PC-3 (cell line): Measurements from ENCODE around the gene CACNA1I. TPM values are rescaled to one million over a fixed set of nuclear protein-coding genes. Genes with fewer than 3 reads are reported as not detected.

Experiments used
- ATAC-seq: fragments of 200-7000 bp; cut with Tn5 transposase; 2 replicates; pipeline ENCODE4 v1.9.1; 2020; ENCODE audit warnings: mild to moderate bottlenecking, moderate library complexity
- BruUV-seq: library from RNA; stranded (reverse); fragments of 400-500 nt; replicated peaks from 2 replicates; lab custom pipeline; 2021; lab: Mats Ljungman, UMichigan
- CTCF ChIA-PET: fragments of 300-600 bp; sonication (Branson Sonifier 250); formaldehyde crosslinking; loops from one replicate; lab custom pipeline; 2022; ENCODE audit warnings: antibody characterized with exemption; lab: Charles Lee
- POLR2A ChIA-PET: fragments of 300-600 bp; sonication (Branson Sonifier 250); formaldehyde crosslinking; loops from one replicate; lab custom pipeline; 2022; ENCODE audit warnings: antibody characterized with exemption; ENCODE audit not compliant: unreplicated experiment; lab: Charles Lee
- DNase-seq: peaks from one replicate; pipeline ENCODE4 v3.0.0-alpha.2; 2015
- H2AFZ ChIP-seq: fragments of 300-600 bp; sonication (generic); 2 replicates; pipeline ENCODE4 v1.6.0; 2016; ENCODE audit warnings: antibody characterized with exemption, low read length
- H3F3A ChIP-seq: fragments of 300-600 bp; sonication (generic); one replicate; pipeline ENCODE4 v1.6.0; 2017; ENCODE audit warnings: antibody characterized with exemption, low read length, control low read depth, mild to moderate bottlenecking; ENCODE audit not compliant: unreplicated experiment
- H3K27ac ChIP-seq: fragments of 300-600 bp; sonication (generic); 2 replicates; pipeline ENCODE4 v1.5.1; 2016; ENCODE audit warnings: mild to moderate bottlenecking, low read length
- H3K27me3 ChIP-seq: fragments of 300-600 bp; sonication (generic); 2 replicates; pipeline ENCODE4 v1.6.1; 2016; ENCODE audit warnings: low read length, mixed read lengths
- H3K36me3 ChIP-seq: fragments of 300-600 bp; sonication (generic); 2 replicates; pipeline ENCODE4 v1.6.1; 2016; ENCODE audit warnings: low read depth, mixed run types, low read length, mixed read lengths
- H3K4me1 ChIP-seq: fragments of 300-600 bp; sonication (generic); 2 replicates; pipeline ENCODE4 v1.5.1; 2016; ENCODE audit warnings: low read length; ENCODE audit not compliant: insufficient read depth
- H3K4me2 ChIP-seq: fragments of 300-600 bp; sonication (generic); 2 replicates; pipeline ENCODE4 v1.6.0; 2016; ENCODE audit warnings: low read length
- H3K4me3 ChIP-seq: fragments of 300-600 bp; sonication (generic); 2 replicates; pipeline ENCODE4 v1.5.1; 2016; ENCODE audit warnings: mild to moderate bottlenecking, low read length, mixed read lengths
- H3K79me2 ChIP-seq: fragments of 300-600 bp; sonication (generic); 2 replicates; pipeline ENCODE4 v1.6.1; 2017; ENCODE audit warnings: low read length, mixed read lengths
- H3K9ac ChIP-seq: fragments of 300-600 bp; sonication (generic); 2 replicates; pipeline ENCODE4 v1.6.0; 2016; ENCODE audit warnings: mild to moderate bottlenecking, low read length
- H3K9me2 ChIP-seq: fragments of 300-600 bp; sonication (generic); replicated peaks from 2 replicates; pipeline ENCODE4 v1.6.1; 2016; ENCODE audit warnings: mixed run types, low read length, mixed read lengths
- H3K9me3 ChIP-seq: fragments of 300-600 bp; sonication (generic); 2 replicates; pipeline ENCODE4 v1.6.1; 2016; ENCODE audit warnings: low read length, mixed read lengths
- H4K20me1 ChIP-seq: fragments of 300-600 bp; sonication (generic); 2 replicates; pipeline ENCODE4 v1.6.1; 2016; ENCODE audit warnings: low read length, mixed read lengths
- EZH2 ChIP-seq: fragments of 300-600 bp; sonication (generic); IDR thresholded peaks from one replicate; pipeline ENCODE4 v1.6.1; 2017; ENCODE audit warnings: antibody characterized with exemption, mild to moderate bottlenecking, low read length; ENCODE audit not compliant: unreplicated experiment
- EZH2phosphoT487 ChIP-seq: fragments of 300-600 bp; sonication (generic); IDR thresholded peaks from 2 replicates; pipeline ENCODE4 v1.6.1; 2018; ENCODE audit warnings: mild to moderate bottlenecking, antibody characterized with exemption, low read length, borderline replicate concordance
- intact Hi-C: fragments of 100-400 bp; cut with micrococcal nuclease; formaldehyde crosslinking; loops from 2 replicates; pipeline ENCODE4 v1.9.0; 2023
- total RNA-seq: library from RNA; depleted of rRNA; stranded (reverse); fragments of >200 nt; gene quantifications from 2 replicates; pipeline ENCODE4 v1.2.3, GENCODE V29; 2014
- TF ChIP-seq, protein P1 (sequence below): fragments of 300-600 bp; sonication (generic); conservative IDR thresholded peaks from 2 replicates; pipeline ENCODE4 v1.5.1; 2017; ENCODE audit warnings: antibody characterized with exemption, low read depth, mild to moderate bottlenecking, low read length

Gene CACNA1I
- total RNA-seq, 1 experiment from 2014 or later, result not detected

DNA sequence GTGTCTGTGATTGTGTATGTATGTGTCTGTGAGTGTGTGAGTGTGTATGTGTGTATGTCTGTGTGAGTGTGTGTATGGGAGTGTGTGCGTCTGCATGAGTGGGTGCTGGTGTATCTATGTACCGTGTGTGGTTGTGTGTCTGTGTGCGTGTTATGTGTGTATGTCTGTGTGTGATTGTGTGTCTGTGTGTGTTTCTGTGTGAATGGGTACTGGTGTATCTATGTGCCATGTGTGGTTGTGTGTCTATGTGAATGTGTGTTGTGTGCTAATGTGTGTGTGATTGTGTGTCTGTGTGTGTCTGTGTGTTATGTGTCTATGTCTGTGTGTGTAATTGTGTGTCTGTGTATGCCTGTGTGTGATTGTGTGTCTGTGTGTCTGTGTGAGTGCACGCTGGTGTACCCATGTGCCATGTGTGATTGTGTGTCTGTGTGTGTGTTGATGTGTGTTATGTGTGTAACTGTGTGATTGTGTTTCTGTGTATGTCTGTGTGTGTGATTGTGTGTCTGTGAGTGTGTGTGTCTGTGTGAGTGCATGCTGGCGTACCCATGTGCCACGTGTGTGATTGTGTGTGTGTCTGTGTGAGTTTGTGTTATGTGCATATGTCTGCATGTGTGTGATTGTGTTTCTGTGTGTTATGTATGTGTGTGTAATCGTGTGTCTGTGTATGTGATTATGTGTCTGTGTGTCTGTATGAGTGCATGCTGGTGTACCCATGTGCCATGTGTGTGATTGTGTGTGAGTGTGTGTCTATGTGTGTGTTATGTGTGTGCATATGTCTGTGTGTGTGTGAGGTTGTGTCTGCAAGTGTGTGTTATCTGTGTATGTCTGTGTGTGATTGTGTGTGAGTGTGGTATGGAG is 6.8 kb upstream of the CACNA1I start:
- H2AFZ ChIP-seq, result no peak overlapping the region
- no peaks in the 10 kb centered on the region for H3K9me2 ChIP-seq
- no peaks in the 10 kb centered on the region for H3F3A ChIP-seq
- H3K27me3 ChIP-seq, result no peaks in the 10 kb centered on the region
- H4K20me1 ChIP-seq, result no peaks in the 10 kb centered on the region
- no TSS peak for BruUV-seq
- no peak for TF ChIP-seq EZH2
- TF ChIP-seq EZH2phosphoT487, result no peak
- TF ChIP-seq, protein P1, sequence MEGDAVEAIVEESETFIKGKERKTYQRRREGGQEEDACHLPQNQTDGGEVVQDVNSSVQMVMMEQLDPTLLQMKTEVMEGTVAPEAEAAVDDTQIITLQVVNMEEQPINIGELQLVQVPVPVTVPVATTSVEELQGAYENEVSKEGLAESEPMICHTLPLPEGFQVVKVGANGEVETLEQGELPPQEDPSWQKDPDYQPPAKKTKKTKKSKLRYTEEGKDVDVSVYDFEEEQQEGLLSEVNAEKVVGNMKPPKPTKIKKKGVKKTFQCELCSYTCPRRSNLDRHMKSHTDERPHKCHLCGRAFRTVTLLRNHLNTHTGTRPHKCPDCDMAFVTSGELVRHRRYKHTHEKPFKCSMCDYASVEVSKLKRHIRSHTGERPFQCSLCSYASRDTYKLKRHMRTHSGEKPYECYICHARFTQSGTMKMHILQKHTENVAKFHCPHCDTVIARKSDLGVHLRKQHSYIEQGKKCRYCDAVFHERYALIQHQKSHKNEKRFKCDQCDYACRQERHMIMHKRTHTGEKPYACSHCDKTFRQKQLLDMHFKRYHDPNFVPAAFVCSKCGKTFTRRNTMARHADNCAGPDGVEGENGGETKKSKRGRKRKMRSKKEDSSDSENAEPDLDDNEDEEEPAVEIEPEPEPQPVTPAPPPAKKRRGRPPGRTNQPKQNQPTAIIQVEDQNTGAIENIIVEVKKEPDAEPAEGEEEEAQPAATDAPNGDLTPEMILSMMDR, result no peak
- H3K4me3 ChIP-seq, result no peak overlapping the region
- no peaks in the 10 kb centered on the region for H3K79me2 ChIP-seq
- peaks cover 7% of the 10 kb centered on the region; the same call in 1 of the 2 replicates for H3K4me1 ChIP-seq
- DNase-seq (no peak), ATAC-seq (no peak)
- H3K4me2 ChIP-seq, result no peak overlapping the region
- no peaks in the 10 kb centered on the region for H3K9me3 ChIP-seq
- ChIA-PET POLR2A (no interaction called here), CTCF (no interaction called here)
- H3K9ac ChIP-seq, result no peak overlapping the region
- H3K27ac ChIP-seq, result no peak overlapping the region
- intact Hi-C loops, result no loop called here
- H3K36me3 ChIP-seq, result no peaks in the 10 kb centered on the region

DNA sequence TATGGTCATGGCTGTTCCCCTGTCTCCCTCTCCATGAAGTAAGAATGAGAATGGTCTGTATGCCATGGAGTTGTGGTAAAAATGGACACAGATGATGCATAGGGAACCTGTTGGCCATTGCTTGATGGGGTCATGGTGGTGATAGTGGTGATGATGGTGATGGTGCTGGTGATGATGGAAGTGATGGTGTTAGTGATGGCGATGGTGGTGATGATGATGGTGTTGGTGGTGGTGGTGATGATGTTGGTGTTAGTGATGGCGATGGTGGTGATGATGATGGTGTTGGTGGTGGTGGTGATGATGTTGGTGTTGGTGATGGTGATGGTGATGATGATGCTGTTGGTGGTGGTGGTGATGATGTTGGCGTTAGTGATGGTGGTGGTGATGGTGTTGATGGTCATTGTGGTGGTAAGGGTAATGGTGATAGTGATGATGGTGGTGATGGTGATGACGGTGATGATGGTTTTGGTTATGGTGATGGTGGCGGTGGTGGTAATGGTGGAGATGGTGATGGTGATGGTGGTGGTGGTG is 5.1 kb upstream of the CACNA1I start:
- CTCF ChIA-PET, result no interaction called here
- Histone ChIP-seq H3K4me1 (no peaks in the 10 kb centered on the region), H3K27me3 (no peaks in the 10 kb centered on the region), H2AFZ (no peak overlapping the region), H3K9me3 (no peaks in the 10 kb centered on the region), H3K4me2 (no peak overlapping the region), H3K9ac (no peak overlapping the region), H3F3A (no peaks in the 10 kb centered on the region), H3K36me3 (no peaks in the 10 kb centered on the region), H3K9me2 (no peaks in the 10 kb centered on the region), H4K20me1 (no peaks in the 10 kb centered on the region), H3K27ac (no peak overlapping the region), H3K79me2 (no peaks in the 10 kb centered on the region), H3K4me3 (no peak overlapping the region)
- DNase-seq, result no peak
- TF ChIP-seq, protein P1, result no peak
- no peak for TF ChIP-seq EZH2phosphoT487
- TF ChIP-seq EZH2, result no peak
- POLR2A ChIA-PET, result no interaction called here
- intact Hi-C loops, result no loop called here
- no peak for ATAC-seq
- BruUV-seq, result no TSS peak
